C4-2B (cell line): ENCODE data around the gene ADPGK.

Experiments used
- H3K27ac ChIP-seq: fragments of 450-650 bp; 2 replicates; pipeline ENCODE4 v1.5.1; 2017
- ZFX ChIP-seq: fragments of 450-650 bp; IDR thresholded peaks from 2 replicates; pipeline ENCODE4 v1.6.1; 2017
- TF ChIP-seq, protein P1 (sequence below): fragments of 450-650 bp; conservative IDR thresholded peaks from 2 replicates; pipeline ENCODE4 v1.5.1; 2017; ENCODE audit warnings: mild to moderate bottlenecking

The ADPGK gene

DNA sequence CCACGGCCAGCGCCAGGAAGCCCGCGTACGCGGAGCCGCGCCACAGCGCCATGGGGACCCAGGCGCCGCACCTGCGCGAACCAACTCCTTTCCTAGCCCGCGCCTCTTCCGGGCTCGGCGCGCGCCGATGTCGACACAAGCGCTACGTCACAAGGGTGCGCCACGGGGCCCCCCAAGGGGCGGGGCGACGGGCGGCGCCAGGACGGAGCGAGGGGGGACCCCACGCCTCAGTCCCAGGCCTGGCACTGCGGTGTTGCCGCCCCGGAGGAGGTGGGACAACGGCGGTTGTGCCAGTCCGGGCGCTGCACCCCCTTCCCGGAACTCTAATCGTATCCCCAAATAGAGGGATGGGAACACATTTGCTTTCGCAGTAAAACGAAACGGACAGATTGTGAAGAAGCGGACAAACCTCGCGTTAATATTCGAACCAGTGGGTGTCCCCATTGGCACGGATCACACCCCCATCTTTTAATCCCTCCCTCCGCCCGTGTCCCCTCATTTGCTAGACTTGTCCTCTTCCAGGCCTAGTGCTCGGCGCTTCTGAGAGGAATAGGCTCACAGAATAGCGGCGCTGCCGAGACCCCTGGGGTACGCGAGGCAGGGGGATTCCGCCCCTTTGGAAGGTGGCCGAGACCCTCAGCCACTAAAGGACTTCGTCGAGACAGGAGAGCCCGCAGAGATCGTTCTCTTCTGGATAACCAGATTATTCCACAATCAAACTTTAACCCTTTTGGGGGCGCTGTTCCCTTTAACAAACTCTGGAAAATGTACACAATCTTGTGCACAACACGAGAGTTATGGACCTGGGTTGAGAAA lies at the start of gene ADPGK:
Gene ADPGK (minus strand): TSS at position 119 of the 816 bp plus-strand sequence. CDS start 67 bp downstream, at position 52.
- peak within 1 kb of the TSS; percentile 87 for H3K27ac ChIP-seq
- TF ChIP-seq ZFX: peak; percentile 66
- TF ChIP-seq, protein P1, sequence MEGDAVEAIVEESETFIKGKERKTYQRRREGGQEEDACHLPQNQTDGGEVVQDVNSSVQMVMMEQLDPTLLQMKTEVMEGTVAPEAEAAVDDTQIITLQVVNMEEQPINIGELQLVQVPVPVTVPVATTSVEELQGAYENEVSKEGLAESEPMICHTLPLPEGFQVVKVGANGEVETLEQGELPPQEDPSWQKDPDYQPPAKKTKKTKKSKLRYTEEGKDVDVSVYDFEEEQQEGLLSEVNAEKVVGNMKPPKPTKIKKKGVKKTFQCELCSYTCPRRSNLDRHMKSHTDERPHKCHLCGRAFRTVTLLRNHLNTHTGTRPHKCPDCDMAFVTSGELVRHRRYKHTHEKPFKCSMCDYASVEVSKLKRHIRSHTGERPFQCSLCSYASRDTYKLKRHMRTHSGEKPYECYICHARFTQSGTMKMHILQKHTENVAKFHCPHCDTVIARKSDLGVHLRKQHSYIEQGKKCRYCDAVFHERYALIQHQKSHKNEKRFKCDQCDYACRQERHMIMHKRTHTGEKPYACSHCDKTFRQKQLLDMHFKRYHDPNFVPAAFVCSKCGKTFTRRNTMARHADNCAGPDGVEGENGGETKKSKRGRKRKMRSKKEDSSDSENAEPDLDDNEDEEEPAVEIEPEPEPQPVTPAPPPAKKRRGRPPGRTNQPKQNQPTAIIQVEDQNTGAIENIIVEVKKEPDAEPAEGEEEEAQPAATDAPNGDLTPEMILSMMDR: peak; percentile 74

DNA sequence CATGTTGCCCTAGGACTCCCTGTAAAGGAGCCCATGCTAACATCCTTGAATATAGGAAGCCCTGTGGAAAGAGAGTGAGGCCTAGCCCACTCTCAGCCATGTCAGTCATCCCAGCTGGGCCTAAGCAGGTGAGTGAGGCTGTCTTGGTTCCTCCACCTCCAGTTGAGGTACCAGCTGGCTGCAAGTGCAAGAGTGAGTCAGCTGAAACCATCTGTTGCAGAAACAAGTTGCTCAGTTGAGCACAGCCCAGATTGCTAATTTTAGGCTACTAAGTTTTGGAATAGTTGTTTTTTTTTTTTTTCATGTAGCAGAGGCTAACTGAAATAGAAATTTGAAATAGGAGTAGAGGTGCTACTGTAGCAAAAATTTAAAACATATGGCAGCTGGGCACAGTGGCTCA lies 43.7 kb upstream of the ADPGK start:
- TF ChIP-seq ZFX: no peak
- TF ChIP-seq, protein P1: no peak
- H3K27ac ChIP-seq: no peak overlapping the region

DNA sequence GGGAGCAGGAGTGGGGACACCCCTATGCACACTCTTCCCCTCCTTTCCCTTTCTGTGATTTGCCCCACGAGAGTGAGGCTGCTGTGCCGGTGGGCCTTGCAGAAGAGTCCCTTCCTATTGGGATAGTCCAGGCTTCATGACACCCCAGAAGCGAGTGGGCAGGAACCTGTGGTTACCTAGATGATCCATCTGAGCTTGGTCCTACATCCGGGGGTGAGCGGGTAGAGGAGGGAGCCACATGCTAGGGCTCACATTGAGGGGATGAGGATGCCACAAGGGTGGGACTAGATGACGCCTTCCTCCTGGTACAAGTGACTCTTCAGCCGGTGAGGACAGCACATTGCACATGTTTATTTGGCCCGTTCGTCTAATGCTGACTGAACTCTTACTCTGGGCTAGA lies 43.1 kb upstream of the ADPGK start:
- TF ChIP-seq, protein P1: no peak
- TF ChIP-seq ZFX: no peak
- H3K27ac ChIP-seq: no peak overlapping the region

DNA sequence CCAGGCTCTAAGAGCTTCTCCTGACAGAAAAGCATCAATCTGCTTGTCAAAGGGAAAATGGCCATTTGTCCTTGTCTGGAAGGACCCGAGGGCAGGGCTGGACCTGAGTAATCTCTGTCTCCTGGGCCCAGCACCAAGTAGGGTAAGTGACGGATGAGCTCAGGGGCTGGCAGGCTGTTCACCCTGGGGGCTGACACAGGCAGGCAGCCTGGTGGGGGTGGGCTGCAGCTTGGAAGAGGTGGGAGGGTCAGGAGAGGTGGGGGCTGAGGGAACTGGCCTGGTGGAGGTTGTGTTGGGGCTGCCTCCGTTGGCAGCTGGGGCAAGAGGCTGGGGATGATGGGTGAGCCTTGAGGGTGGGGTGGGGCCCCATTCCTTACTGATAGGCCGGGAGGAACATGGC lies 42.3 kb upstream of the ADPGK start:
- no peak overlapping the region for H3K27ac ChIP-seq
- TF ChIP-seq, protein P1: no peak
- TF ChIP-seq ZFX: no peak

DNA sequence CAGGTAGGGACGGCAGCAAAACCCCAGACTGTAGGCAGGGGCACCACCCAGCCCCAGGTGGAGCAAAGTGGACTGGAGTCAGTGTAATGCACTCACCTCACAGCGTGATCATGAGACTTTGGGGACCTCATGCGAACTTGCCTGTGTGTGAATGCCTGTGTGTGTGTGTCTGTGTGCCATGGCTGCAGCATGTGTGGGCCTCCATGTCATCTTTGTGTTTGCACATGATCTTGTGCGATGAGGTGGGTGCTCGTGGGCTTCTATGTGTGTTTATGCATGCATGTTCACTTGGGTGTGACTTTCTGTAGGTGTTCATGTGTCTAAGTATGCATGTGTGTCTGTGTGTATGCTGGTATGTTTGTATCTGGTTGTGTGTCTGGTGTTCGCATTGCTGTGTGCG lies 41.2 kb upstream of the ADPGK start:
- TF ChIP-seq, protein P1: no peak
- no peak for TF ChIP-seq ZFX
- H3K27ac ChIP-seq: no peak overlapping the region

DNA sequence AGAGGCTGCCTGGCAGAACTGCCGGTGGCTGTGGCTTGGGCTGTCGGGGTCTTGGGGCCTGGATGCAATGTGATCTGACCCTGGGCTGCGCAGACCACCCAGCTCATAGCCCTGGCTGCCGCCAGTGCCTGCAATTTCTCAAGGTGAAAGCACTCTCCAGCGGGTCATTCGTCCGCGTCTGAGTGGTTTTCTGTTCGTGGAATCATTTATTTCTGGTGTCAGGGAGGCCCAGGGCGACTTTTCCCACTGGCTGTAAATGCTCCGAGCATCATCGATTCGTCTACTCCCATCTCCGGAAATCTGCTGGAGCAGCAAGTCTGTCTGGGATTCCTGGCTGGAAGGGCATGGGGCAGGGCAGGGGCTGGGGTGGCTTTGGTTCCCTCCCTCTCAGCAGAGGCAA lies 40.6 kb upstream of the ADPGK start:
- TF ChIP-seq, protein P1: no peak
- no peak for TF ChIP-seq ZFX
- no peak overlapping the region for H3K27ac ChIP-seq

DNA sequence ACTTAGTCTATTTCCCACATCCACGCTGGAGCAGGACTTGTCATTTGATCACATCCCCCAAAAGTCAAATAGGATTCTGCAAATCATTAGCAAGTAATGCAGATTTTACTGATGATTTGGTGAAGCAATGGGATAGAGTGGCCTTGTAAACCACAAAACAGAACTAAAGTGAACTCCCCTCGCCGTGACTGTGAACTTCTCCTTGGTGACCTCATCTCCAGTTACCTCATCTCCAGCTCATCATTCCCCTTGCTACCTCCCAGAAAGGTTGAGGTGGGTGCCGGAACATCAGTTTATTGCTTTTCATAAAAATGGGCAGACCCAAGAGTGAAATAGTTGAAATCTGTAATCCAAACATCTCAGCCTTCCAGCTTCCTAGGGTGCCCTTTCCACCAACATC lies 36.7 kb upstream of the ADPGK start:
- H3K27ac ChIP-seq: no peak overlapping the region
- TF ChIP-seq, protein P1: no peak
- no peak for TF ChIP-seq ZFX
